CD14-positive monocyte (primary cell): ENCODE data around the gene PAK5. TPM values are rescaled to one million over a fixed set of nuclear protein-coding genes. Genes with fewer than 3 reads are reported as not detected.

Experiments used
- DNase-seq, 3 donors: peaks; one replicate each; pipeline ENCODE4 v3.0.0-alpha.2; 2011 to 2022
- H2AFZ ChIP-seq: 2 replicates; pipeline ENCODE4 v1.6.0; 2012; ENCODE audit warnings: mild to moderate bottlenecking, low read depth, low read length, inconsistent platforms; ENCODE audit not compliant: insufficient read depth, poor library complexity, severe bottlenecking
- H3K27ac ChIP-seq, 2 donors: 1 replicate in 1 of 2; 2 replicates in 1 of 2; pipeline ENCODE4 v1.5.1; 2012 to 2013; ENCODE audit warnings: low read length in 2 of 2, control low read depth in 1 of 2, inconsistent platforms in 1 of 2, low read depth in 1 of 2, mild to moderate bottlenecking in 1 of 2
- H3K27me3 ChIP-seq, 2 donors: one replicate each; pipeline versions ENCODE4 v1.6.0 to v1.6.1; 2011 to 2013; ENCODE audit warnings: low read length in 2 of 2; ENCODE audit not compliant: control insufficient read depth in 2 of 2, insufficient read depth in 2 of 2
- H3K36me3 ChIP-seq, 2 donors: replicated peaks in 1 of 2; 1 replicate in 1 of 2; 2 replicates in 1 of 2; pipeline versions ENCODE4 v1.5.1 to v1.6.1; 2012 to 2013; ENCODE audit warnings: low read length in 2 of 2, control low read depth in 1 of 2, inconsistent platforms in 1 of 2, mild to moderate bottlenecking in 1 of 2; ENCODE audit not compliant: insufficient read depth in 2 of 2, control insufficient read depth in 1 of 2
- H3K4me1 ChIP-seq, 2 donors: 1 replicate in 1 of 2; 2 replicates in 1 of 2; pipeline versions ENCODE4 v1.5.1 to v1.6.1; 2012 to 2013; ENCODE audit warnings: low read length in 2 of 2, control low read depth in 1 of 2, inconsistent platforms in 1 of 2, mild to moderate bottlenecking in 1 of 2, moderate library complexity in 1 of 2; ENCODE audit not compliant: insufficient read depth in 2 of 2, control insufficient read depth in 1 of 2
- H3K4me2 ChIP-seq: replicated peaks from 2 replicates; pipeline ENCODE3; 2012; ENCODE audit warnings: low read length, moderate library complexity, mild to moderate bottlenecking; ENCODE audit not compliant: poor library complexity, severe bottlenecking; ENCODE audit errors: extremely low read depth
- H3K4me3 ChIP-seq, 3 experiments: fragments of 200-600 bp in 1 of 3; sonication (generic) in 1 of 3; replicated peaks in 1 of 3; 1 replicate in 2 of 3; 2 replicates in 1 of 3; pipeline ENCODE4 v1.5.1; 2011 to 2013; ENCODE audit warnings: low read length in 3 of 3, mild to moderate bottlenecking in 3 of 3, control low read depth in 2 of 3, low read depth in 2 of 3, inconsistent platforms in 1 of 3, moderate library complexity in 1 of 3
- H3K79me2 ChIP-seq: 2 replicates; pipeline ENCODE4 v1.6.0; 2012; ENCODE audit warnings: mild to moderate bottlenecking, control low read depth, inconsistent platforms, low read length, moderate library complexity; ENCODE audit not compliant: insufficient read depth
- H3K9ac ChIP-seq: 2 replicates; pipeline ENCODE4 v1.6.0; 2017; ENCODE audit warnings: low read length, mild to moderate bottlenecking; ENCODE audit not compliant: insufficient read depth, poor library complexity, severe bottlenecking
- H3K9me3 ChIP-seq, 2 donors: replicated peaks in 1 of 2; 1 replicate in 1 of 2; 2 replicates in 1 of 2; pipeline versions ENCODE4 v1.5.1 to v1.6.1; 2012 to 2013; ENCODE audit warnings: low read length in 2 of 2, control low read depth in 1 of 2; ENCODE audit not compliant: control insufficient read depth in 1 of 2, insufficient read depth in 1 of 2
- H4K20me1 ChIP-seq: 2 replicates; pipeline ENCODE4 v1.6.0; 2012; ENCODE audit warnings: mild to moderate bottlenecking, low read length, control low read depth, moderate library complexity; ENCODE audit not compliant: insufficient read depth
- H3K27ac Mint-ChIP-seq, 7 donors: one replicate each; pipeline ENCODE4 v1.8.0; 2020; ENCODE audit warnings: mild to moderate bottlenecking in 7 of 7, mixed read lengths in 7 of 7, moderate library complexity in 6 of 7, inconsistent platforms in 2 of 7
- H3K27me3 Mint-ChIP-seq, 3 donors: one replicate each; pipeline ENCODE4 v1.8.0; 2021 to 2022; ENCODE audit warnings: low read depth in 3 of 3, mild to moderate bottlenecking in 3 of 3, mixed read lengths in 3 of 3, moderate library complexity in 3 of 3, inconsistent platforms in 1 of 3
- H3K36me3 Mint-ChIP-seq, 2 donors: one replicate each; pipeline ENCODE4 v1.8.0; 2020; ENCODE audit warnings: mixed read lengths in 2 of 2, inconsistent platforms in 1 of 2, mild to moderate bottlenecking in 1 of 2
- H3K4me1 Mint-ChIP-seq: one replicate; pipeline ENCODE4 v1.8.0; 2020; ENCODE audit warnings: mild to moderate bottlenecking, mixed read lengths
- H3K4me3 Mint-ChIP-seq, 2 donors: one replicate each; pipeline ENCODE4 v1.8.0; 2020; ENCODE audit warnings: mild to moderate bottlenecking in 2 of 2, mixed read lengths in 2 of 2, moderate library complexity in 1 of 2
- H3K9me3 Mint-ChIP-seq, 7 donors: one replicate each; pipeline ENCODE4 v1.8.0; 2020 to 2022; ENCODE audit warnings: mixed read lengths in 7 of 7, mild to moderate bottlenecking in 6 of 7, moderate library complexity in 6 of 7, inconsistent platforms in 2 of 7
- WGBS: methylation state at CpG from one replicate; pipeline ENCODE4 v1.1.5; 2013; ENCODE audit warnings: missing lambda C conversion rate; ENCODE audit not compliant: insufficient coverage; 5-methylcytosine and 5-hydroxymethylcytosine counted together
- intact Hi-C, 2 donors: fragments of 100-400 bp; cut with micrococcal nuclease; formaldehyde crosslinking; loops; one replicate each; pipeline versions ENCODE4 v1.15.0 to v1.15.1; 2023
- polyA plus RNA-seq, 3 donors: library from polyadenylated mRNA; depleted of rRNA in 1 of 3; unstranded in 2 of 3; stranded (reverse) in 1 of 3; fragments of 300-500 nt in 2 of 3; fragments of >200 nt in 1 of 3; fragmentation: Illumina TruSeq in 2 of 3; gene quantifications; 1 replicate in 2 of 3; 2 replicates in 1 of 3; pipeline ENCODE4 v1.2.3, GENCODE V29; 2012 to 2021
- TF ChIP-seq, protein P1 (sequence below): fragments of 200-600 bp; IDR thresholded peaks from one replicate; pipeline ENCODE4 v1.8.0; 2022; ENCODE audit warnings: antibody characterized with exemption, mild to moderate bottlenecking

The PAK5 gene
- polyA plus RNA-seq, 3 donors = not detected

DNA sequence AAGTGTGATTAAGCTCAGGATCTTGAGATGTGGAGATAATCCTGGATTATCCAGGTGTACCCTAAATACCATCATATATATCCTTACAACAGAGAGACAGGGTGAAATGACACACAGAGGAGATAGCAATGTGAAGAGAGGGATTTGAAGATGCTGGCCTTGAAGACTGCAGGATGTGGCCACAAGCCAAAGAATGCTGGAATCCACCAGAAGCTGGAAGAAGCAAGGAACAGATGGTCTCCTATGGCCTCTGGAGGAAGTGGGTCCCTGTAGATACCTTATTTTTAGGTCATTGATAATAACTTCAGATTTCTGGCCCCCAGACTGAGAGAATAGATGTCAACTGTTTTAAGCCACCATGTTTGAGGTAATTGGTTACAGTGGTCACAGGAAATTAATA, 95.0 kb downstream of the PAK5 start:
- TF ChIP-seq, protein P1, sequence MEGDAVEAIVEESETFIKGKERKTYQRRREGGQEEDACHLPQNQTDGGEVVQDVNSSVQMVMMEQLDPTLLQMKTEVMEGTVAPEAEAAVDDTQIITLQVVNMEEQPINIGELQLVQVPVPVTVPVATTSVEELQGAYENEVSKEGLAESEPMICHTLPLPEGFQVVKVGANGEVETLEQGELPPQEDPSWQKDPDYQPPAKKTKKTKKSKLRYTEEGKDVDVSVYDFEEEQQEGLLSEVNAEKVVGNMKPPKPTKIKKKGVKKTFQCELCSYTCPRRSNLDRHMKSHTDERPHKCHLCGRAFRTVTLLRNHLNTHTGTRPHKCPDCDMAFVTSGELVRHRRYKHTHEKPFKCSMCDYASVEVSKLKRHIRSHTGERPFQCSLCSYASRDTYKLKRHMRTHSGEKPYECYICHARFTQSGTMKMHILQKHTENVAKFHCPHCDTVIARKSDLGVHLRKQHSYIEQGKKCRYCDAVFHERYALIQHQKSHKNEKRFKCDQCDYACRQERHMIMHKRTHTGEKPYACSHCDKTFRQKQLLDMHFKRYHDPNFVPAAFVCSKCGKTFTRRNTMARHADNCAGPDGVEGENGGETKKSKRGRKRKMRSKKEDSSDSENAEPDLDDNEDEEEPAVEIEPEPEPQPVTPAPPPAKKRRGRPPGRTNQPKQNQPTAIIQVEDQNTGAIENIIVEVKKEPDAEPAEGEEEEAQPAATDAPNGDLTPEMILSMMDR = no peak
- Histone ChIP-seq H3K4me3 (no peak overlapping the region), H3K79me2 (no peaks in the 10 kb centered on the region), H3K4me1 (no peaks in the 10 kb centered on the region), H3K36me3 (no peaks in the 10 kb centered on the region), H2AFZ (no peak overlapping the region), H3K27me3 (no peaks in the 10 kb centered on the region), H3K4me2 (no peak overlapping the region), H3K27ac (no peak overlapping the region), H3K9me3 (no peaks in the 10 kb centered on the region), H3K9ac (no peak overlapping the region), H4K20me1 (no peaks in the 10 kb centered on the region)
- no peak for DNase-seq
- intact Hi-C loops = no loop called here
- Mint-ChIP-seq H3K36me3 (no peaks in the 10 kb centered on the region), H3K4me3 (no peak overlapping the region), H3K4me1 (no peaks in the 10 kb centered on the region), H3K9me3 (peaks cover 0 to 7% (median 3%) of the 10 kb centered on the region in 7 donors), H3K27me3 (no peaks in the 10 kb centered on the region), H3K27ac (no peak overlapping the region)

DNA sequence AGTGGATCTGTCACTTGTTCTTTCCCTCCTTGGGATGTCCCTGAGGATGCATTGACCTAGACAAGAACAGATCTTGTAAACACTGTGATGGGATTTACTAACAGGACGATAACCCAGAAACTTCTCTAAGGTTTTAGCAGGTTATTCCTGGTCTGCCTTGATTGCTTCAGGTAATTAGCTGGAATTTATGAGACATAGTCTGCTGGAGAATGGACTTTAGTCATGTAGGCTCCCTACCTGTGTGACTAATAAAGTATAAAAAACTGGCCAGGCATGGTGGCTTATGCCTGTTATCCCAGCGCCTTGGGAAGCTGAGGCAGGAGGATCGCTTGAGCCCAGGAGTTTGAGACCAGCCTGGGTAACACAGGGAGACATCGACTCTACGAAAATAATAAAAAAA, 96.1 kb downstream of the PAK5 start:
- no peaks in the 10 kb centered on the region for H3K79me2 ChIP-seq
- Mint-ChIP-seq H3K27me3 (no peaks in the 10 kb centered on the region), H3K4me1 (no peaks in the 10 kb centered on the region), H3K36me3 (no peaks in the 10 kb centered on the region), H3K9me3 (peaks cover 0 to 8% (median 3%) of the 10 kb centered on the region in 7 donors), H3K27ac (no peak overlapping the region), H3K4me3 (no peak overlapping the region)
- H3K27me3 ChIP-seq = no peaks in the 10 kb centered on the region
- no peak overlapping the region for H2AFZ ChIP-seq
- H3K9me3 ChIP-seq = no peaks in the 10 kb centered on the region
- TF ChIP-seq, protein P1 = no peak
- no peaks in the 10 kb centered on the region for H3K36me3 ChIP-seq
- WGBS = 98% methylated on average over 4 of the region's 5 CpGs
- no peak overlapping the region for H3K27ac ChIP-seq
- no peak overlapping the region for H3K4me3 ChIP-seq
- H3K9ac ChIP-seq = no peak overlapping the region
- H3K4me1 ChIP-seq = no peaks in the 10 kb centered on the region
- H3K4me2 ChIP-seq = no peak overlapping the region
- intact Hi-C loops = no loop called here
- DNase-seq = no peak
- no peaks in the 10 kb centered on the region for H4K20me1 ChIP-seq
